Panc1 (cell line): Measurements from ENCODE around the gene MT4. TPM values are rescaled to one million over a fixed set of nuclear protein-coding genes. Genes with fewer than 3 reads are reported as not detected.

Experiments
- ATAC-seq: fragments of 200-7000 bp; cut with Tn5 transposase; 2 replicates; pipeline ENCODE4 v1.9.1; 2020; ENCODE audit warnings: mild to moderate bottlenecking, moderate library complexity
- BruUV-seq: library from RNA; stranded (reverse); fragments of 400-500 nt; replicated peaks from 2 replicates; lab custom pipeline; 2021; lab: Mats Ljungman, UMichigan
- CTCF ChIA-PET: fragments of 300-600 bp; sonication (Branson Sonifier 250); formaldehyde crosslinking; loops from one replicate; lab custom pipeline; 2022; ENCODE audit warnings: antibody characterized with exemption; lab: Charles Lee
- POLR2A ChIA-PET: fragments of 300-600 bp; sonication (Branson Sonifier 250); formaldehyde crosslinking; loops from one replicate; lab custom pipeline; 2022; ENCODE audit warnings: antibody characterized with exemption; lab: Charles Lee
- DNase-seq: peaks from one replicate; pipeline ENCODE4 v3.0.0-alpha.2; 2010; ENCODE audit warnings: low read depth, low spot score
- H3K27ac ChIP-seq: 2 replicates; pipeline ENCODE4 v1.5.1; 2011; ENCODE audit warnings: mild to moderate bottlenecking, low read length, inconsistent platforms
- H3K27me3 ChIP-seq: fragments of 200-500 bp; sonication (Bioruptor generic); 2 replicates; pipeline ENCODE4 v1.6.0; 2014; ENCODE audit warnings: low read length, inconsistent platforms; ENCODE audit not compliant: control insufficient read depth, insufficient read depth
- H3K36me3 ChIP-seq: fragments of 200-500 bp; sonication (Bioruptor generic); 2 replicates; pipeline ENCODE4 v1.5.1; 2014; ENCODE audit warnings: inconsistent platforms, mild to moderate bottlenecking, low read length, moderate library complexity; ENCODE audit not compliant: control insufficient read depth, insufficient read depth
- H3K4me1 ChIP-seq: 2 replicates; pipeline ENCODE4 v1.5.1; 2011; ENCODE audit warnings: inconsistent platforms, mild to moderate bottlenecking, low read length, moderate library complexity; ENCODE audit not compliant: control insufficient read depth, insufficient read depth
- H3K4me3 ChIP-seq, 2 experiments: 2 replicates each; pipeline ENCODE4 v1.5.1; 2011 to 2012; ENCODE audit warnings: low read depth in 2 of 2, low read length in 2 of 2, mild to moderate bottlenecking in 2 of 2, inconsistent platforms in 1 of 2, moderate library complexity in 1 of 2
- H3K9me3 ChIP-seq: fragments of 200-500 bp; sonication (Bioruptor generic); 2 replicates; pipeline ENCODE4 v1.5.1; 2014; ENCODE audit warnings: low read depth, mild to moderate bottlenecking, inconsistent platforms, low read length, moderate library complexity; ENCODE audit not compliant: control insufficient read depth, insufficient read depth
- CTCF ChIP-seq: fragments of 450-650 bp; IDR thresholded peaks from 2 replicates; pipeline ENCODE4 v1.5.1; 2017; ENCODE audit warnings: mild to moderate bottlenecking
- POLR2AphosphoS5 ChIP-seq: IDR thresholded peaks from 2 replicates; pipeline ENCODE4 v1.6.1; 2012; ENCODE audit warnings: mild to moderate bottlenecking, low read depth, low read length, moderate library complexity
- REST ChIP-seq, 2 experiments: IDR thresholded peaks; 2 replicates each; pipeline ENCODE4 v1.6.1; 2011 to 2012; ENCODE audit warnings: low read depth in 2 of 2, control low read depth in 1 of 2, low read length in 1 of 2, mild to moderate bottlenecking in 1 of 2, moderate library complexity in 1 of 2; ENCODE audit not compliant: insufficient read depth in 1 of 2
- SIN3A ChIP-seq: IDR thresholded peaks from 2 replicates; pipeline ENCODE4 v1.6.1; 2012; ENCODE audit warnings: low read depth, mild to moderate bottlenecking, low read length, moderate library complexity, borderline replicate concordance; ENCODE audit not compliant: insufficient read depth
- TCF7L2 ChIP-seq: IDR thresholded peaks from 2 replicates; pipeline ENCODE4 v1.6.1; 2011; ENCODE audit warnings: mild to moderate bottlenecking, low read depth, low read length, inconsistent platforms
- in situ Hi-C: cut with HindIII; loops from 2 replicates; pipeline ENCODE4 v1.10.0; 2016; ENCODE audit warnings: low sequenced_read_pairs, low pct_unique_long_range_greater_than_20kb
- intact Hi-C: fragments of 100-400 bp; cut with micrococcal nuclease; formaldehyde crosslinking; loops from one replicate; pipeline ENCODE4 v1.10.0; 2022; ENCODE audit not compliant: unreplicated experiment
- total RNA-seq: library from RNA; stranded (reverse); gene quantifications from one replicate; pipeline ENCODE4 v1.2.1, GENCODE V29; 2021; ENCODE audit not compliant: unreplicated experiment

MT4 gene
- total RNA-seq, 1 experiment from 2014 or later = not detected

GRCh38 chr16:56588781-56589140 lies 23.9 kb downstream of the MT4 start:
- Histone ChIP-seq H3K4me1 (no peaks in the 10 kb centered on the region), H3K4me3 (peak overlapping the region in 1 of 2 experiments; percentile 16; a peak in 1 of 4 replicates), H3K27me3 (no peaks in the 10 kb centered on the region; the same call in 1 of the 2 replicates), H3K36me3 (no peaks in the 10 kb centered on the region), H3K9me3 (no peaks in the 10 kb centered on the region), H3K27ac (no peak overlapping the region)
- ChIA-PET POLR2A (no interaction called here), CTCF (no interaction called here)
- DNase-seq = no peak
- in situ Hi-C loops (no loop called here), intact Hi-C loops (no loop called here)
- TF ChIP-seq TCF7L2 (no peak), SIN3A (no peak), REST (IDR thresholded peaks at IDR 0.05; ENCODE audit: insufficient read depth in 1 of 2, low read depth in 2 of 2, low read length in 1 of 2) (no peak), CTCF (no peak), POLR2AphosphoS5 (no peak)
- BruUV-seq = no TSS peak
- ATAC-seq = no peak

GRCh38 chr16:56589141-56590039 lies 24.5 kb downstream of the MT4 start, which contains the start of gene MT3:
Gene MT3, plus strand, starts transcription at chr16:56589528. Its CDS starts 63 bp downstream, at chr16:56589591.
- CTCF ChIA-PET = no interaction called here
- H3K9me3 ChIP-seq = no peaks in the 10 kb centered on the region
- TF ChIP-seq REST (IDR thresholded peaks at IDR 0.05; ENCODE audit: insufficient read depth in 1 of 2, low read depth in 2 of 2, low read length in 1 of 2) (no peak), CTCF (0 out of 2 replicates have a peak, but pooled peaks have one; percentile 12)
- in situ Hi-C loops (no loop called here), intact Hi-C loops (no loop called here)
- POLR2A ChIA-PET = no interaction called here
- peak within 1 kb of the TSS in 1 of 2 experiments; percentile 16; a peak in 1 of 4 replicates for H3K4me3 ChIP-seq
- no peak for ATAC-seq
- no TSS peak for BruUV-seq
- DNase-seq = no peak
- no peaks in the 10 kb centered on the region; the same call in 1 of the 2 replicates for H3K27me3 ChIP-seq
- no peaks in the 10 kb centered on the region for H3K36me3 ChIP-seq
- no peaks in the 10 kb centered on the region for H3K4me1 ChIP-seq
- H3K27ac ChIP-seq = no peak within 1 kb of the TSS
